ENCODE results near the gene C6orf120. TPM values are rescaled to one million over a fixed set of nuclear protein-coding genes. Genes with fewer than 3 reads are reported as not detected.

C6orf120 gene
- total RNA-seq (2022; extraction: Qiagen RNA extraction), result 11.1 to 15.0 TPM (median 13.1 TPM) in 5 replicates

GRCh38 chr6:169701954-169702839, at the start of gene C6orf120, which contains the start of gene WDR27:
TSS of gene C6orf120 (plus strand) at chr6:169702126. CDS start at chr6:169702460, 334 bp downstream.
TSS of gene WDR27 (minus strand) at chr6:169702029. CDS start at chr6:169689005, 13,024 bp downstream.

DNA sequence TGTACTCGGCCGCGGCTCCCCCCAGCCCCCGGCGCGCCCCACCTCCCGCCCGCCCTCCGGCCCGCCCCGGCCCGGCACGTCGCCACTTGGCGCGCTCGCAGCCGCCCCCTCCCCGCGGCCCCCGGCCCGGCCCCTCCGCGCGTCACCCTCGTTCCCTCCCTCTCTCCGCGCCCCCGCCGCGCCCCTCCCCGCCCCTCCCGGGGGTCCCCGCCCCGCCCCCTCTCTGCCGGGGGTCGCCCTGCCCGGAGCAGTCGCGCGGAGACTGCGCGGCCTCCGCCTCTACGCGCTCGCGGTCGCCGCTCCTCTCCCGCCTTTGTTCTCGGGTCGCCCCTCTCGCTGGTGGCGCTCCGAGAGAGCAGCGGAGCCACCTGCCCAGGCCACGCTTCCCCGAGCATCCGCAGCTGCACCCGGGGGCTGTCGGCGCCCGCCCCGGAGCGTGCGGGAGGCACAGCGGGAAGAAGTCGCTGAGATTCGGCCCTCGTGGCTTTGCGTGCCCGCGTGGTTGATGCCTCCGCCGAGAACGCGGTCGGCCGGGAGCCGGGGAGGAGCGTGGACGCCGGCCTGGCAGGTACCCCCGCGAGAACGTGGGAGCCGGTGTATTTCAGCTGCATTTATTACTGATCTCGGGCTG, 22.7 kb downstream of the C6orf120 start, which contains the start of gene PHF10:
Gene PHF10 (minus strand): TSS at position 7 of the 631 bp plus-strand sequence. CDS start 569 bp downstream, outside the sequence.

DNA sequence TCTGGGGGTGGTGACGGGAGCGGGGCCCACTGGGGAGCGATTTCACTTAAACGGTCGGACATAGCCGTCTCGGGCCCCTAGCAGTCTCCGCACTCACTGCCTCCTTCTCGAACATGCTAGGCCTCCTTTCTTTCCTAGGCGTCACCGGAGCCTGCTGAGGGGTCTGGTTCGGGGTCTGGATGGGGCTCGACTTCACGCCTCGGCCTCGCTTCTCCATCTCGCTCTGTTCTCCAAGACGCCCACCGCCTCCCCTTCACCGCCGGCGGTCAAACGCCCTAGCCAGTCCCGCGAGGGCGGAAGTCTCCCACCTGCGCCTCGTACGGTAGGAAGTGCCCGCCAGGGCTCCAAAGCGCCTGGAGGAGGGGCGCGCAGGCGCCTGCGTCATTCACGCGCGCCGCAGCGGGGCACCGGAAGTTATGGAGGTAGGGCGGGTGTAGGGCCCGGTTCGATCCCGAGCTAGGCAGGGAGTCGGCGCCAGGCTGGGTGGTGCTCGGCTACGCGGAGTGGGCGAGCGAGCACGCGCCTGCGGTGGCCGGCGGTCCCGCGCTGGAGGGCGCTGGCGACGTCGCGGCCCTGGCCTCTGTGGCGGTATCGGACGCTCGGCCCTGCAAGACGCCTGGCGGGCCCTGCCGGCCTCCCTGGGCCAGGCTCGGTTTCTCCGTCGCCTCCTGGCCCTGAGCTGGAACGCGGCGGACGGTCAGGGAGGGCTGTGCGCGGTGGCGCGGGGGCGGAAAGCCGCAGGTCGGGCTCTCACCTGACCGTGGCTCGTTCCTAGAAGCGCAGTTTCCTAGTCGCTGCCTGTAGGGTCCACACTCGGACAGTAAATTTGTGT, 49.5 kb downstream of the C6orf120 start, which contains the start of the genes DYNLT2 and ERMARD:
Gene DYNLT2 (minus strand): TSS at position 331 of the 832 bp plus-strand sequence. CDS start 114 bp downstream, at position 217.
Gene ERMARD (plus strand): TSS at position 381 of the 832 bp plus-strand sequence. CDS start 36 bp downstream, at position 417.

Other genes with a start within 250 kb of the C6orf120 start
- gene WDR27, start 97 bp upstream of the C6orf120 start, total RNA-seq (2022; extraction: Qiagen RNA extraction), result 7.5 to 14.6 TPM (median 14.1 TPM) in 5 replicates
- gene PHF10, start 22.4 kb downstream of the C6orf120 start, total RNA-seq (2022; extraction: Qiagen RNA extraction), result 19.7 to 22.8 TPM (median 21.6 TPM) in 5 replicates
- gene DYNLT2, start 49.4 kb downstream of the C6orf120 start, total RNA-seq (2022; extraction: Qiagen RNA extraction), result 0.55 to 0.79 TPM (median 0.66 TPM) in 5 replicates
- 5.9 to 7.9 TPM (median 7.1 TPM) in 5 replicates for gene ERMARD, start 49.5 kb downstream of the C6orf120 start, total RNA-seq (2022; extraction: Qiagen RNA extraction)